GM12892 (cell line): ENCODE results near the gene IGSF21.

Experiments used
- DNase-seq: peaks from one replicate; pipeline ENCODE4 v3.0.0; 2011; ENCODE audit not compliant: insufficient read length
- FAIRE-seq: peaks from 2 replicates; lab custom pipeline; 2011; peaks lifted over from hg19 to GRCh38; lab: Jason Lieb, UNC
- POLR2A ChIP-seq: IDR thresholded peaks from 2 replicates; pipeline ENCODE4 v1.6.1; 2011; ENCODE audit warnings: low read depth, low read length, control low read depth
- POLR2AphosphoS5 ChIP-seq: IDR thresholded peaks from 2 replicates; pipeline ENCODE4 v1.6.1; 2011; ENCODE audit warnings: low read depth, low read length, control low read depth
- TAF1 ChIP-seq: IDR thresholded peaks from 2 replicates; pipeline ENCODE4 v1.6.1; 2011; ENCODE audit warnings: low read depth, mild to moderate bottlenecking, control low read depth, low read length, borderline replicate concordance

Gene IGSF21

GRCh38 chr1:18373882-18374493 lies 266.4 kb downstream of the IGSF21 start:
- DNase-seq (peak; percentile 32), FAIRE-seq (no peak)
- TF ChIP-seq TAF1: no peak
- no peak for TF ChIP-seq POLR2A
- TF ChIP-seq POLR2AphosphoS5: no peak

- FAIRE-seq: no peak
- DNase-seq: no peak
- TF ChIP-seq TAF1 (no peak), POLR2A (no peak), POLR2AphosphoS5 (no peak)
Measured at GRCh38 chr1:18376661-18377060, 269.1 kb downstream of the IGSF21 start.

DNA sequence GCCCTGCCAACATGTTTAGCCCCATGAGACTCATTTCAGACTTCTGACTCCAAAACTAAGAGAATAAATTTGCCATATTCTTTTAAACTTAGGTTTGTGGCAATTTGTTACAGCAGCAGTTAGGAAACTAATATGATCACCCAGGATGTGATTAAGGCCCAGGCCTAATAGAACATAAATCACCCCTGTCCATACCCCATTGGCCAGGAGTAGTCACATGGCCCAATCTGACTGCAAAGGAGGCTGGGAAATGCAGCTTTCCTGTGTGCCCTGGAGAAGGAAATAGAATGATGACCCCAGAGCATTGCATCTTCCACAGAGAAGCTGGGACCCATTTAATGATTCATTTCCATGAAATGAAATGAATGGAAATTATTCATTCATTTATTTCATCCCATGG lies 272.7 kb downstream of the IGSF21 start:
- no peak for TF ChIP-seq POLR2AphosphoS5

GRCh38 chr1:18384059-18384458 lies 276.5 kb downstream of the IGSF21 start:
- no peak for FAIRE-seq
- TF ChIP-seq POLR2A (no peak), POLR2AphosphoS5 (no peak), TAF1 (no peak)
- DNase-seq: no peak

More for the DNA sequence above, 272.7 kb downstream of the IGSF21 start:
- FAIRE-seq (no peak), DNase-seq (no peak)

GRCh38 chr1:18384471-18384870 lies 276.9 kb downstream of the IGSF21 start:
- TF ChIP-seq POLR2AphosphoS5 (no peak), TAF1 (no peak), POLR2A (no peak)
- no peak for FAIRE-seq
- no peak for DNase-seq

- FAIRE-seq: no peak
- no peak for TF ChIP-seq POLR2AphosphoS5
- DNase-seq: no peak
Measured at GRCh38 chr1:18385239-18385790, 277.7 kb downstream of the IGSF21 start.

DNA sequence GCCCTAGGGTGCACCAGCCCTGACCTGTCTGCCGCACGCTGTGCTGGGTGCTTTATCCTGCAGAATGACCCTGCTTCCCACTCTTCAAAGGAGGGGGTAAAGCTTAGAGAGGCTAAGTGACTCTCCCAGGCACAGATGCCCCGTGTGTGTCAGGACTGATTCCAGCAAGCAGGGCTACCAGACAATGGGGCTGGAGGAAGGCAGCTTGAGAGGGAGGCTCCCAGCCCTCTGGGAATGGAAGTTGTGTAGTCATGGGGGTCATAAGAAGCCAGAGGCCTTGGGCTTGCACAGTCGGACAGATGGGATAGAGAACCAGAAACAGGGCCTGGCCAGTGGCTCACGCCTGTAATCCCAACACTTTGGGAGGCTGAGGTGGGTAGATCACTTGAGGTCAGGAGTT lies 279.0 kb downstream of the IGSF21 start:
- TF ChIP-seq TAF1: no peak
- TF ChIP-seq POLR2A: no peak
- TF ChIP-seq POLR2AphosphoS5: no peak
- FAIRE-seq (no peak), DNase-seq (no peak)

DNA sequence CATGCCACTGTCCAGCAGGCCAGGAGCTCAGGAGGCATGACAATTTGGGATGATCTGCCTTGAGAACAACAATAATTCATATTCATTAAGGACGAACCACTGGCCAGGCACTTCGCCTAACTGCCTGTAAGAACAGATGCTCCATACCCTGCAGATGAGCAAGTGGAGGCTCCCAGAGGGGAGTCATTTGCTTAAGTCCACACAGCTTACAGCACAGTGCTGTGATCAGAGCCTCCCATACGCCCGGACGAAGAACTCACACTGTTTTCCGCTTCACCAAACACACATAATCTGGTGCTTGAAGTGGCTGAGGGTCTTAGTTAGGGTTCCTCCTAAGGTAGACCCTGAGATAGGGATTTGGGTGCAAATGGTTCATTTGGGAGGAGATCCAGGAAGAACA lies 279.7 kb downstream of the IGSF21 start:
- FAIRE-seq (no peak), DNase-seq (no peak)
- no peak for TF ChIP-seq POLR2A
- TF ChIP-seq TAF1: no peak
- TF ChIP-seq POLR2AphosphoS5: no peak

- FAIRE-seq (no peak), DNase-seq (no peak)
- no peak for TF ChIP-seq TAF1
- no peak for TF ChIP-seq POLR2AphosphoS5
- TF ChIP-seq POLR2A: no peak
Measured at GRCh38 chr1:18390953-18391352, 283.4 kb downstream of the IGSF21 start.

DNA sequence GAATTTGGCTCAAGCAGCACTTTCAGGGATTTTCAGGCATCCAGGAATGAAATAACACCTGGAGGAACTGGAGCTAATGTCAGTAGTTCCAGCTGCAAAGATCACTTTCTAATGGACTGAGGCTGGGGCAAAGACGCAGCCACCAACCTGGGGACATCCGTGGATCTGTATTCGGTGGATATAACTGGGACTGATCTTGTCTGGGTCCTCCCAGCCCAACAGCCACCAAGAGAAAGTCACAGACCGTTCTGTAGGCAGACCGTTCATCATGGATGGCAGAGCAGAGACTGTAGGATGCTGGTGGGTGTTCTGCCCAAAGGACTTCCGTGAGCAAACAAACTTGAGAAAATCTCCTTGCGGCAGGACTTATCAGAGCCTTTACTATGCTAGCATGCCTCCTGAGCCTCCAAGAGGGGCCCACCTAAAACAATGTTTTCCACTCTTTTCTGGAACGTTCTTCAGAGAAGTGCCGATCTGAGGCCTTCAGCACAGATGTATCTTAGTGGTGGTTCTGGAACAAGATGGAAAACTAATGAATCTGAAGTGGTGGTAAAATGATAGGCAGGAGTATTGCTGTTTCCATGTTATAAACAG lies 287.1 kb downstream of the IGSF21 start:
- TF ChIP-seq POLR2A: no peak
- no peak for TF ChIP-seq TAF1
- TF ChIP-seq POLR2AphosphoS5: no peak
- no peak for DNase-seq
- no peak for FAIRE-seq

- TF ChIP-seq TAF1 (no peak), POLR2A (no peak), POLR2AphosphoS5 (no peak)
- DNase-seq (no peak), FAIRE-seq (no peak)
Measured at GRCh38 chr1:18396247-18396980, 288.8 kb downstream of the IGSF21 start.

DNA sequence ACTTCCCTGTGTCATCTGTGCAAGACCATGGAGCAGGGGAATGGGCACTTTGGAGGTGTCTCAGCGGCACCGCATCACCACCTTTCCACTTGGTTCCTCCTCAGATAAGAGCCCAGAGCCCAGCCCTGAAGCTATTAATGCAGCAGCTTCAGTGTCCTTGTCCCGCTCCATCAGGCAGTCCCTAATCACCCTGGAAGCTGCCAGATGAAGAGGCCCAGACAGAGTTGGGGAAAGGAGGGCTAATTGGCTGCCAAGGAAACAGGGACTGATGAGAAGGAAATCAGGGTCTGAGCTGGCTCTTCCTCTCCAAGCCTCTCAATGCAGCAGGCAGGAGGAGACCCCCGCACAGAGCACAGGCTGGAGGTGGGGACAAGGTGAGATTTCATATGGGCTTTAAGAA lies 290.0 kb downstream of the IGSF21 start:
- TF ChIP-seq POLR2AphosphoS5 (no peak), TAF1 (no peak), POLR2A (no peak)
- DNase-seq: no peak
- no peak for FAIRE-seq
